HPDE6-E6E7 (cell line): ENCODE data around the gene ASB3.
A peak's percentile ranks its signal among the peaks of the same experiment; 100 is the strongest.
"Not testable (repeated sequence)": the region's sequence is repeated elsewhere in the genome, so short reads cannot be mapped to it uniquely, and the experiment has no call there.

Experiments
- DNase-seq: peaks from one replicate; pipeline ENCODE4 v3.0.0; 2011; ENCODE audit warnings: missing footprints; ENCODE audit errors: extremely low spot score

ASB3 gene

DNA sequence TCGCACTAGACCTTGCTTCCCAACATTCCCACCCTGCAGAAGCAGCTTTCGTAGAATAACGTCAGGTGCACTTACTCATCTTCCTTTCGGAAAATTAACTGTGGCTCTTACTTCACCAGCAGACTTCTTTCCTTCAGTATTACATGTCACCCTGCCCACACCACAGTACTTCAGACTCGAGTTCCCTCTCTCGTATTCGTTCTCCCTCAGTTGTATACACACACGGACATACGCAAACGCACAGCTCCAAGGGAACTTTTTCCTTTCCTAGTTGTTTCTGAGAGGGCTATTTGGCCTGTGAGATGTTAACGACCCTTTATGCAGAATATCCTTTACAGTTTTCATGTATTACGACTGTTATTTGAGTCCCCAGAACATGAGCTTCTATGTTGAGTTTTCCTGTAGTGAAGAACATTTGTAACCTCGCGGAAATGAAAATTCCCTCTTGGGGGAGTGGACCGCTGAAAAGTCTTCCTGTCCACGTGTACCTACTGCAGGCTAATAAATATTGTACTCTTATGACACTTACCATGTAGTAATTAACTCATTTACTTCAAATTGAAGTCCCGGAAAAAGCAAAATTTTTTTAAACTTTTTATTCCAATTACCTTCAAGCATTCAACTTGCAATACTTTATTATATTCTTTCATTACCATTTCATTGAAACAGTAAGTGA is 999 bp upstream of the ASB3 start:
- DNase-seq, result no peak

GRCh38 chr2:53786352-53786704 is 425 bp downstream of the ASB3 start:
- no peak for DNase-seq

DNA sequence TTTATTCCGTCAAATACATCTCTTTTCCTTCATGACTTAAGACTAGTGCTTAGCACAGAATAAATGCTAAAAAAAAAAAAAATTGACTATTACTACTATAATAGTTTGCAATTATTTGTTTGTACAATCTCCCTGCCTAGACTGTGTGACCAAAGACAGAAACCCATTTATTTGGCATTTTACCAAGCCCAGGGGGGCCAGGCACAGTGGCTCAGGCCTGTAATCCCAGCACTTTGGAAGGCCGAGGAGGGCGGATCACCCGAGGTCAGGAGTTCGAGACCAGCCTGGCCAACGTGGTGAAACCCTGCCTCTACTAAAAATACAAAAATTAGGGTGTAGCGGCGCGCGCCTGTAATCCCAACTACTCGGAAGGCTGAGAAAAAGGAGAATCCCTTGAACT is 1.4 kb downstream of the ASB3 start:
- no peak for DNase-seq

DNA sequence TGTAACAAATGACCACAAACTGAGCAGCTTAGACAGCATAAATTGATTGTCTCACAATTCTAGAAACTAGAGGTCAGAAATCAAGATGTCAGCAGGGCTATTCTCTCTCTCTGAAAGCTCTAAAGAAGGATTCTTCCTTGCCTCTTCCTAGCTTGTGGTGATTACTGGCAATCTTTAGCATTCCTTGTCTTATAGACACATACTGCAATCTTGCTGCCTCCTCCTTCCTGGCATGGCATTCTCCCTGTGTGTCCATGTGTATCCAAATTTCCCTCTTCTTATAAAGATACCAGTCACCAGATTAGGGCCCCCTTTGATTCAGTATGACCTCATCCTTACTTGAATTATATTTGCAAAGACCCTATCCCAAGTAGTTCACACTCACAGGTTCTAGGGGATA is 2.3 kb downstream of the ASB3 start:
- DNase-seq, result no peak

- no peak for DNase-seq
Measured at GRCh38 chr2:53782676-53783075, 4.1 kb downstream of the ASB3 start.

DNA sequence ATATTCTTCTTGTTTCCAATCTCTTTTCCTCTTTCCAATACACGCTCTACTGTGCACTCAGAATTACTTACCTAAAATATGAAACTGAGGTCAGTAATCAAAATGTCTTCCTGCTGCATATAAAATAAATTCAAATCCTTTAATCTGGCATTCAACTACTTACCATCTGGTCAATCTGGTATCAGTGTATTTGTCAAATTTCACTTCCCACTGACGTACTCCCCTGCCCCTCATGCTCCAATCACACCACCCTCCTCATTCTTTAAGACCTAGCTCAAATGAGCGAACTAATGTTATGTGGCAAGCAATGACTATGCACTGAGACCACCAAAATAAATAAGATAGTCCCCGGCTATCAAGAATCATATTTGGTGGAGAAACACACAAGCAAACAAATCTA is 6.7 kb downstream of the ASB3 start:
- DNase-seq, result no peak

DNA sequence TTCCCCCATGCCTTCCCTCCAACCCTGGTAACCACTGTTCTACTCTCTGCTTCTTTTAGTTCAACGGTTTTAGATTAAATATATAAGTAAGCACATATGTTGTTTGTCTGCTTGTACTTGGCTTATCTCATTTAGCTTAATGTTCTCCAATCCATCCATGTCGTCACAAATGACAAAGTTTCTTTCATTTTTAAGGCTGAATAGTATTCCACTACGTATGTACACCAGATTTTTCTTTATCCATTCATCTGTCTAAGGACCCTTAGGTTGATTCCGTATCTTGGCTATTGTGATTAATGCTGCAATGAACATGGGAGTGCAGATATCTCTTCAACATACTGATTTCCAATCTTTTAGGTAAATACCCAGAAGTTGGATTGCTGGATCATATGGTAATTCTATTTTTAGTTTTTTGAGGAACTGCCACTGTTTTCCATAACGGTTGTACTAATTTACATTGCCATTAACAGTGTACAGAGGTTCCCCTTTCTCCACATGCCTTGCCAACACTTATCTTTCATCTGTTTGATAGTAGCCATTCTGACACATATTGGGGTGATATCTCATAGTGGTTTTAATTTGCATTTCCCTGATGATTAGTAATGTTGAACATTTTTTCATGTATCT is 8.1 kb downstream of the ASB3 start:
- no peak for DNase-seq

DNA sequence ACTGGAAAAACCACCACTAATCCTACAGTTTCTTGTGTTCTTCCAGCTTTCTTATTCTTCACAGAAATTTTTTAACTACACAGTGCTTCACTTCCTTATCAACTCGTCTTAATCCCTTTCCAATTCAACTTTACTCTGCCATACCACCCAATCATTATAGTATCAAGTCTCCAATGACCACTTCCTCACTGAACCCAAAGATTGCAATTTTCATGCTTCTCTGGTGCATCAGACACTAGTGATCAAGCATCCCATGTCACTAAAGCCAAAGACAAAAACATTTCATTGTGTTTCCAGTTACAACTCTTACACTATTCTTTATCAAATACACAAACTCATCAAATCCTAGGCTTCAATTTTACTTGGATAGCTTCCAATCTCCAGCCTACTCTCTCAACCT is 9.6 kb downstream of the ASB3 start:
- DNase-seq, result no peak

- no peak for DNase-seq
Measured at GRCh38 chr2:53770264-53770663, 16.5 kb downstream of the ASB3 start.

- no peak for DNase-seq
Measured at GRCh38 chr2:53769318-53769945, 17.3 kb downstream of the ASB3 start.

- no peak for DNase-seq
Measured at GRCh38 chr2:53768242-53768542, 18.6 kb downstream of the ASB3 start.

DNA sequence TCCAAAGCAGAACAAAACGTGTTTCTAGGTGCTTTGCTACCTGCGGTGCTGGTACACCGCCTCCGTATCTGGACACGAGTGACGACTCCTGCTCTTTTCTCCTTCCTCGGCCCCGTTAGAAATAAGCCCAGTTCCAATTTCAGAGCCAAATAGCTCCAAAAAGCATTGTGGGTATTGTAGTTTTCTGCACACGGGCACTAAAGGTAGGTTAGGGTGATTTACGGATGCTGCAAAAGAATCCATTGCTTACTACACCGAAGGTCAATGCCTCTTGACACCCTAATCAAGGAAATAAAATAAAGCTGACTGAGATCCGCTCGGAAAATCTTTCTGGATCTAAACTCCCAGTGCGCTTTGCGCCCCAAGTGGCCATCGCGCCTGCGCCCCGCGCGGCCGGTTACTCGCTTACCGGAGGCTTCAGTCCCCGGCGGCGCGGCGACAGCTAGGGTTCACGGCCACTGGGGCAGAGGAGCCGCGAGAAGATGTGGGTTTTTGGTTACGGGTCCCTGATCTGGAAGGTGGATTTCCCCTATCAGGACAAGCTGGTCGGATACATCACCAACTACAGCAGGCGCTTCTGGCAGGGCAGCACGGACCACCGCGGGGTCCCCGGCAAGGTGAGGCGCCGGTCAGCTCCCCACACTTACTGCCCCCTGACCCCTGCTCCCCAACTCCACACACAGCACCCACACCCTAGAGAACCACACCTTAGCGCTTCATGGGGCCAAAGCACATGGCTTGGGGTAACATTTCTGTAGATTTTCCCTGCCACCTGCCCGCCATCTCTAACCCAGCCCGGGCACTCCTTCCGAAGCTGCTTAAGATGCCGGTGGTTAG is 19.1 kb downstream of the ASB3 start, which contains the start of gene CHAC2:
Gene CHAC2, plus strand, starts transcription at position 400 of the 837 bp plus-strand sequence. Its CDS starts 83 bp downstream, at position 483.
- DNase-seq, result peak; percentile 70

- no peak for DNase-seq
Measured at GRCh38 chr2:53765767-53766166, 21.0 kb downstream of the ASB3 start.

GRCh38 chr2:53757206-53757605 is 29.5 kb downstream of the ASB3 start:
- not testable (repeated sequence) for DNase-seq

DNA sequence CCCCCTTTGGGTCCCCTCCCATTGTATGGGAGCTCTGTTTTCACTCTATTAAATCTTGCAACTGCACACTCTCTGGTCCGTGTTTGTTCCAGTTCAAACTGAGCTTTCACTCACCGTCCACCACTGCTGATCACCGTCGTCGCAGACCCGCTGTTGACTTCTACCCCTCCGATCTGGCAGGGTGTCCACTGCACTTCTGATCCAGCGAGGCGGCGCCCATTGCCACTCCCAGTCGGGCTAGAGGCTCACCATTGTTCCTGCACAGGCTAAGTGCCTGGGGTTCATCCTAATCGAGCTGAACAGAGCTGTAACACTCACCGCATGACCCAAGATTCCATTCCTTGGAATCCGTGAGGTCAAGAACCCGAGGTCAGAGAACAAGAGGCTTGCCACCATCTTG is 30.1 kb downstream of the ASB3 start:
- DNase-seq, result no peak

GRCh38 chr2:53755121-53755520 is 31.6 kb downstream of the ASB3 start:
- no peak for DNase-seq

DNA sequence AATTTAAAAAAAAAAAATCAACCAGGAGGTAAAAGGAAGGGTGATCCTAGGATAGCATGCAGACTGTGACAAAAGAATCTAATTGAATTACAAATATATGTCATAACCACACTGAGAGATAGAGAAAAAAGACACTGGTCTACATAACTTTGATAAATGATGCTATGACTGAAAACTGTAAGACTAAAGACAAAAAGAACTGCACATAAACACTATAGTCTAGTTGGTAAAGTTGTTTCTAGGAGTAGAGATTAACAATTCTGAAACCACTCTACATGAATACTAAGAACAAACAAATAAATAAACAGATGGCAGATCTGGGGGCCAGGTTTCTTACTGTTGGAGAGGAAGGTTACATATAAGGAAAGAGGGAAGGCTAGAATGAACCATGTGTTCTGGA is 33.7 kb downstream of the ASB3 start:
- DNase-seq, result no peak

DNA sequence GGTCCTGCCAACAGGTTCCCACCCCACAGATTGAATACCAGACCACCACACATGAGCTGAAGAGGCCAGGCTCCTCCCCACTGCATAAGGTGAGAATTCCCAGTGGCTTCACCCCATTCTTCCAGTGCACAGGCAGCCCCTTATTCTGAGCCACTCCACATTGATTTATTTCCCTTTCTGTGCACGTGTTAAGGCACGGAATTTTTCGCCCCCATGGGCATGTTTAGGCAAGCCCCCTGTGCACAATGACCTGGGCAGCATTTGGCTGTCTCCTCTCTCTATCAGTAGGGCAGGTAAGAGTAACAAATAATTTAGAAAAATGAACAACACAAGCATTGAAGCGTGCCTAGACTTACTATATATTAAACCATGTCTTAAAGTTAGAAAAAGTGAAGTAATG is 34.4 kb downstream of the ASB3 start:
- DNase-seq, result no peak

- DNase-seq, result peak; percentile 29
Measured at GRCh38 chr2:53751728-53752127, 35.0 kb downstream of the ASB3 start.

DNA sequence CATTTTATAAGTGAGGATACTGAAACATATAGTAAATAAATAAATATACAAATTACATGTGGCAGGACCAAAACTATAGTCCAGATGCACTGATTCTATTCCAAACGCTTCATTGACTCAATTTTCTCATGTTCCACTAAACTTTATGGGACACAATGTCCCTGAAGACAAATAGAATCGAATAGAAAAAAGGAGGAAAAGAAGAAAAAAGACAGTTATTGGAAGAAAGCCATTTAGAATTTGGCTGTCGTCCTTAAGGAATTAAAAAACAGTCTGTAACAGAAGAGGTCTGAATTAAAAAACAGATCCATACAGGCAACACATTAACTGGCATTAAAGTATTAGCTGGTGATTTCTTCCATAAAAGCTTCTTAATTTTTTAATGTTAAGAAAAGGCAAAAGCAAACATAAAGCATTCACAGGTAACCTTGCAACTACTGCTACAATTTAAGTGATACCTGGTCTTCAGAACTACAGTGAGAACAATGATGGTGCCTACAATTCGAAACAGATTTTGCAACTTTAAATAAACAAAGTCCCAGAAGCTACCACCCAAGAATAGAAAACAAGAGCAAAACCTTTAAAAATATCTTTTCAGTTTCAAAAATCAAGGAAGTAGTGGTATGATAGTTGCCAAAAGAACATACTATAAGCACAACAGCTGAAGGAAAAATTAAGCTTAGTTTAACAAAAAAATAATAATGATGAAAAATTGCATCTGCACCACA is 36.5 kb downstream of the ASB3 start:
- no peak for DNase-seq

- no peak for DNase-seq
Measured at GRCh38 chr2:53744395-53745065, 42.2 kb downstream of the ASB3 start.
